Measurements from ENCODE around the gene ACOT2.
A peak's percentile ranks its signal among the peaks of the same experiment; 100 is the strongest.
"Not testable (repeated sequence)": the region's sequence is repeated elsewhere in the genome, so short reads cannot be mapped to it uniquely, and the experiment has no call there.

The ACOT2 gene

GRCh38 chr14:73567951-73568885, 795 bp upstream of the ACOT2 start:
- no peak for DNase-seq (ENCODE audit: low spot score)

DNA sequence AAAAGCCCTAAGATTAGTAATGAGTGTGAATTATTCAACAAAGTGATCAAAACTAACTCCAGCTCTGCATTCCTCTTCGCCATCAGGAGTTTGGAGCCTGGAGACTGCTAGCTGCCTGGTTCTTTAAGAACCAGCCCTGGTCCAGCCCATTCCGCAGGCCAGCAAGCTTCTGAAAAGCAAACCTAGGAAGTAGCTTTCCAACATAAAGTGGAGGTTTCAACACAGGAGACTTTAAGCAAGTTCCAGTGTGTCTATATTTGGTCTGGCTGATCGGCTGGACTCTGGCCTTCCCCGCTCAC, 178 bp upstream of the ACOT2 start:
- DNase-seq (ENCODE audit: low spot score) = not testable (repeated sequence)

DNA sequence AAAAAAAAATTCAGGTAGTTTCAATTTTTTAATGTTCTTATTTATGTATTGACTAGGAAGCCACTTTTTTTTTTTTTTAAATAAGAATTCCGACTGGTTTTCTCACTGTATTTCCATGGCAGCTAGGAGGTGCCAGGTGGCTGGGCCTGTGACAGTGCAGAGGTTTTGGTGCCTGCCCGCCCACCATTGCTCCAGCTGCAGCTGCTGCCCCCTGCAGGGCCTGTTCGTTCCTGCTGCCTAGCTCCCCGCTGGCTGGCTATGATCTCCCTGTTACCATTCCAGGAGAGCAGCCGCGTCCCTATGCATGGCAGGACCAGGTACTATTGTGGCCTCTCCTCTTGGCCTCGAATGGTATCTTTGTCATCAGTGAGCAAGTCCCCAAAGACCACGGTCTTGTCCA, 1.9 kb downstream of the ACOT2 start:
- DNase-seq (ENCODE audit: low spot score) = peak; percentile 68

- DNase-seq (ENCODE audit: low spot score) = not testable (repeated sequence)
These were observed 4.0 kb downstream of the ACOT2 start for GRCh38 chr14:73573034-73573433.

DNA sequence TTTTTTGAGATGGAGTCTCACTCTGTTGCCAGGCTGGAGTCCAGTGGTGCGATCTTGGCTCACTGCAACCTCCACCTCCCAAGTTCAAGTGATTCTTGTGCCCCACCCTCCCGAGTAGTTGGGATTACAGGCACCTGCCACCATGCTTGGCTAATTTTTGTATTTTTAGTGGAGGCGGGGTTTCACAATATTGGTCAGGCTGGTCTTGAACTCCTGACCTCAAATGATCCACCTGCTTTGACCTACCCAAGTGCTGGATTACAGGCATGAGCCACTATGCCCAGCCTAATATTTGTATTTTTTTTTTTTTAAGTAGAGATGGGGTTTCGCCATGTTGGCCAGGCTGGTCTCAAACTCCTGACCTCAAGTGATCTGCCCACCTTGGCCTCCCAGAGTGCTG, 4.7 kb downstream of the ACOT2 start:
- DNase-seq (ENCODE audit: low spot score) = not testable (repeated sequence)

- not testable (repeated sequence) for DNase-seq (ENCODE audit: low spot score)
These were observed 5.2 kb downstream of the ACOT2 start for GRCh38 chr14:73574251-73574650.

- DNase-seq (ENCODE audit: low spot score) = no peak
These were observed 7.4 kb downstream of the ACOT2 start for GRCh38 chr14:73576391-73576790.

GRCh38 chr14:73577214-73577613, 8.2 kb downstream of the ACOT2 start:
- not testable (repeated sequence) for DNase-seq (ENCODE audit: low spot score)

DNA sequence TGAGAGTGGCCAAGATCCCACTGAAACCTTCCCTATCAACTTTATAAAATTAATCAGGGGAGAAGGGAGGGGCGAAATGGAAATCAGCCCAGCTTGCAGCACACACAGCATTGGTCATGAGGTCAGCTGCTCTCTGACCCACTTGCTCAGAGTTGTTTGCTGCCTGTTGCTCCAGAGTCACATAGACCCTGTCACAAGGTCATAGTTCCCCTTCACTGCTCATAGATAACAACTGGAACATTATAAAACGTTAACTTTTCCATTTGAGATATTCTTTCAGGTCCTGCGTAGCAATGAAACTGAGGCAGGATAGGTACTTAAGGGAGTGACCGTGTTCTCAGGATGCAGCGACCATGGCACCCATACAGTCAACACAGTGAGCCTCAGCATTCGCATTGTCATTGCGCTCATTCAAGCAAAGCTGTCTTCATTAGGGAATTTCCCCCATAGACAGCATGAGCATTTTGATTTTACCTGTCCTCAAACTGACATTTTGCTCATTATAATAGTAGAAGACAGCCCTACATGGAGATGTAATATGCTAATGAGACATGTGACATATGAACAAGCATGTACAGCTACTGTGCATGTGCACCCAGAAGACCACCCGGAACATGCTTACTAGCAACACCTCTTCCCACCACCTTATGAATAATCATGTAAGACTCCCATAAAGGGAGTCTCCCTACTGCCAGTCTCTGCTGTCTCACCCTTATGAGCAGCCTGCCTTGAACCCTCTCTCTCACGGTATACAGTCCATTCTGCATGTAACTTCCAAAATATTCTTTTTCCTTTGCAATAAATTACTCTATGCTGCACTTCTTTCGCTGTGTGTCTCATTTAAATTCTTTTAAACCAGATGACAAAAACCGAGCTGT, 13.3 kb downstream of the ACOT2 start:
- not testable (repeated sequence) for DNase-seq (ENCODE audit: low spot score)

- DNase-seq (ENCODE audit: low spot score) = no peak
These were observed 19.7 kb downstream of the ACOT2 start for GRCh38 chr14:73588695-73589094.

GRCh38 chr14:73589116-73589515, 20.1 kb downstream of the ACOT2 start:
- no peak for DNase-seq (ENCODE audit: low spot score)

DNA sequence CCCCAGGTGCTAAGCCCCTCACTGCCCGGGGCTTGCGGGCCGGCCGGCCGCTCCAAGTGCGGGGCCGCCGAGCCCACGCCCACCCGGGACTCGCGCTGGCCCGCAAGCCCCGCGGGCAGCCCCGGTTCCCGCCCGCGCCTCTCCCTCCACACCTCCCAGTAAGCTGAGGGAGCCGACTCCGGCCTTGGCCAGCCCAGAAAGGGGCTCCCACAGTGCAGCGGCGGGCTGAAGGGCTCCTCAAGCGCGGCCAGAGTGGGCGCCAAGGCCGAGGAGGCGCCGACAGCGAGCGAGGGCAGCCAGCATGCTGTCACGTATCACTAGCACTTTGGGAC, 21.6 kb downstream of the ACOT2 start:
- not testable (repeated sequence) for DNase-seq (ENCODE audit: low spot score)

GRCh38 chr14:73591690-73592449, 22.9 kb downstream of the ACOT2 start, which contains the start of gene ACOT4:
ACOT4 (plus strand) TSS chr14:73591873; CDS start chr14:73591960, 87 bp downstream.
- peak; percentile 74 for DNase-seq (ENCODE audit: low spot score)

DNA sequence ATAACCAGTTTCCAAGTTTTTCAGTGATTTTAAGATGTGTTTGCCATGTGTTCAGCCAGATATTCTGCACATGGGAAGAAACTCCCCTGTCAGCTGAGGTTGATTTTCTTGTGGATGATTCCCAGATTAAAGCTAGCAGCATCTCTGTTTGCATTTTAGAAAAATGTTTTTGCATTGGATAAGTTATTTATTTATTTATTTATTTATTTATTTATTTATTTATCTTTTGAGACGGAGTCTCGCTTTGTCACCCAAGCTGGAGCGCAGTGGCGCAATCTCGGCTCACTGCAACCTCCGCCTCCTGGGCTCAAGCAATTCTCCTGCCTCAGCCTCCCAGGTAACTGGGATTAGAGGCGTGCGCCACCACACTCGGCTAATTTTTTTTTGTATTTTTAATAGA, 25.5 kb downstream of the ACOT2 start:
- DNase-seq (ENCODE audit: low spot score) = no peak

DNA sequence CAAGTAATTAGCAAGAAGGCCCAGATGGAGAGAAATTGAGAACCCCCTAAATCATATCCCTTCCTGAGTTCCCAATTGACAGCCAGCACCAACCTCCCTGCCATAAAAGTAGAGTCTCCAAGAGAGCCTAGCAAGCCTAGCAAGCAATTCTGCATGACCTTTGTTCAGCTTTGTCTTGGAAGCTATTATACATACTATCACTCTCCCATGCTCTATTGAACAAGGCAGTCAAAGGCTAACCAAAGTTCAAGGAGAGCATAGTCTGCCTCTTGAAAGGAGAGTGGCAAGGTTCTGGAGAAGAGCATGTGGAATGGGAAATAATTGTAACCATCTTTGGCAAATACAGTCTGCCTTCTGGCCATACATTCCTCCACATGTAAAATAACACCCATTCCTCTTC, 30.5 kb downstream of the ACOT2 start:
- no peak for DNase-seq (ENCODE audit: low spot score)

DNA sequence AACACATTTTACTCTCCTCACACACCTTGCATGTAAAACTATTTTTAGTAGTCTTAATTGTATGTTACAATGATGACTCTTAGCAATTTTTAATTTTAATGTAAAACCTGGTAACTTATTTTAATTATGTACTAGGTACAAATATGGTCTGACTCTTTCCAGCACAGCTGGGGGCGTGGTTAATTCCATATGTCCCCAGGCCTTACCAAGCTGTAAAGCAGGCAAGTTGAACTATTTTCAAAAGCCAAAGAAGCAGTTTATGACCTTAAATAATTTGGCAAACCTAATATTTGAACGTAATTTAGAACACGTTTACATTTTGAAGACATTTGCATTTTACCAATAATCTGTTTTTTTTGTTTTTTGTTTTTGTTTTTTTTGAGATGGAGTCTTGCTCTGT, 34.0 kb downstream of the ACOT2 start:
- DNase-seq (ENCODE audit: low spot score) = no peak

DNA sequence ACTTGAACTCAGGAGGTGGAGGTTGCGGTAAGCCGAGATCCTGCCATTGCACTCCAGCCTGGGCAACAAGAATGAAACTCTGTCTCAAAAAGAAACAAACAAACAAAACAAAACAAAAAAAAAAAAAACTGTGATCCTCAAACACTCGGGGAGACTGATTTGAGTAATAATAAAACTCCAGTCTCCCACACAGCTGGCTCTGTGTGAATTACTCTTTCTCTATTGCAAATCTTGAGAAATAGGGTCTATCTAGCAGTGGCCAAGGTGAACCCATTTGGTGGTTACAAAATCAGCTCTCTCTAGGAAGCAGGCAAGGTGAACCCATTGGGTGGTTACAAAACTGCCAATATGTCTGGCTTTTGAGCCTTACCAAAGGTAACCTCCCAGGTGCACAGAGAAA, 37.3 kb downstream of the ACOT2 start:
- no peak for DNase-seq (ENCODE audit: low spot score)

DNA sequence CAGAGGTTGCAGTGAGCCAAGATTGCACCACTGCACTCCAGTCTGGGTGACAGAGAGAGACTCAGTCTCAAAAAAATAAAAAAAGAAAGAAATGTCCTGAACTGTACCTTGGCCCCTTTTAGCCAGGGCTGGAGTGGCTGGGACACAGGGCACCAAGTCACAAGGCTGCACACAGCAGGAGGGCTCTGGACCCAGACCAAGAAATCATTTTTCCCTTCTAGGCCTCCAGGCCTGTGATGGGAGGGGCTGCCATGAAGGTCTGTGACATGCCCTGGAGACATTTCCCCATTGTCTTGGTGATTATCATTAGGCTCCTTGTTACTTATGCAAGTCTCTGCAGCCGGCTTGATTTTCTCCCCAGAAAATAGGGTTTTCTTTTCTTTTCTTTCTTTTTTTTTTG, 38.2 kb downstream of the ACOT2 start:
- DNase-seq (ENCODE audit: low spot score) = no peak

GRCh38 chr14:73610687-73611086, 41.7 kb downstream of the ACOT2 start:
- peak; percentile 20 for DNase-seq (ENCODE audit: low spot score)

- DNase-seq (ENCODE audit: low spot score) = peak; percentile 92
These were observed 43.5 kb downstream of the ACOT2 start, which contains the start of gene ACOT6 for GRCh38 chr14:73612339-73613045. ACOT6 (plus strand) TSS chr14:73612517; CDS start chr14:73612572, 55 bp downstream.

GRCh38 chr14:73613046-73613383, 44.0 kb downstream of the ACOT2 start:
- no peak for DNase-seq (ENCODE audit: low spot score)
